GM12878 (cell line): Measurements from ENCODE around the gene NRM. TPM values are rescaled to one million over a fixed set of nuclear protein-coding genes. Genes with fewer than 3 reads are reported as not detected.

Experiments used
- ATAC-seq: fragments of 200-7000 bp; cut with Tn5 transposase; 3 replicates; pipeline ENCODE4 v1.9.1; 2020; ENCODE audit warnings: mild to moderate bottlenecking, moderate library complexity
- BruUV-seq: library from RNA; stranded (reverse); fragments of 400-500 nt; replicated peaks from 2 replicates; lab custom pipeline; 2021; lab: Mats Ljungman, UMichigan
- CTCF ChIA-PET: fragments of 300-600 bp; sonication (Branson Sonifier 250); formaldehyde crosslinking; extraction: SDS; loops from one replicate; lab custom pipeline; 2021; ENCODE audit warnings: inconsistent platforms; lab: Yijun Ruan, JAX
- POLR2A ChIA-PET: fragments of 350-600 bp; formaldehyde crosslinking; extraction: SDS; loops from one replicate; lab custom pipeline; 2021; ENCODE audit warnings: inconsistent platforms; lab: Charles Lee
- RAD21 ChIA-PET: fragments of 300-600 bp; sonication (Branson Sonifier 250); formaldehyde crosslinking; loops from one replicate; lab custom pipeline; 2023; ENCODE audit warnings: antibody characterized with exemption; ENCODE audit not compliant: unreplicated experiment; lab: Charles Lee
- SMC1A ChIA-PET: fragments of 300-600 bp; sonication (Branson Sonifier 250); formaldehyde crosslinking; loops from one replicate; lab custom pipeline; 2023; ENCODE audit not compliant: unreplicated experiment, uncharacterized antibody; lab: Charles Lee
- DNase-seq: peaks from one replicate; pipeline ENCODE4 v3.0.0-alpha.2; 2011; ENCODE audit warnings: low read depth, low spot score
- FAIRE-seq: peaks from 3 replicates; lab custom pipeline; 2011; peaks lifted over from hg19 to GRCh38; lab: Jason Lieb, UNC
- H2AFZ ChIP-seq: 2 replicates; pipeline ENCODE4 v1.6.0; 2011; ENCODE audit warnings: low read depth, low read length, control low read depth; ENCODE audit not compliant: control insufficient read depth
- H3K27ac ChIP-seq: 2 replicates; pipeline ENCODE4 v1.5.1; 2011; ENCODE audit warnings: control low read depth; ENCODE audit not compliant: control insufficient read depth, insufficient read depth
- H3K27me3 ChIP-seq, 2 experiments: replicated peaks in 1 of 2; 2 replicates each; pipeline versions ENCODE4 v1.6.0 to v1.6.1; 2011; ENCODE audit warnings: low read length in 1 of 2; ENCODE audit not compliant: control insufficient read depth in 2 of 2, insufficient read depth in 2 of 2
- H3K36me3 ChIP-seq, 2 experiments: 2 replicates each; pipeline ENCODE4 v1.5.1; 2011; ENCODE audit warnings: low read length in 1 of 2; ENCODE audit not compliant: control insufficient read depth in 2 of 2, insufficient read depth in 2 of 2
- H3K4me1 ChIP-seq: 2 replicates; pipeline ENCODE4 v1.6.1; 2011; ENCODE audit warnings: mild to moderate bottlenecking, low read length, moderate library complexity, mixed read lengths; ENCODE audit not compliant: control insufficient read depth, insufficient read depth
- H3K4me2 ChIP-seq: 2 replicates; pipeline ENCODE4 v1.6.0; 2011; ENCODE audit warnings: control low read depth; ENCODE audit not compliant: control insufficient read depth, insufficient read depth
- H3K4me3 ChIP-seq: fragments of 200-600 bp; sonication (generic); 2 replicates; pipeline ENCODE4 v1.5.1; 2016
- H3K79me2 ChIP-seq: 2 replicates; pipeline ENCODE4 v1.6.0; 2011; ENCODE audit warnings: low read length; ENCODE audit not compliant: control insufficient read depth, insufficient read depth
- H3K9ac ChIP-seq: 2 replicates; pipeline ENCODE4 v1.8.0; 2011; ENCODE audit warnings: low read length, control low read depth, mixed read lengths; ENCODE audit not compliant: control insufficient read depth, insufficient read depth
- H3K9me3 ChIP-seq: replicated peaks from 3 replicates; pipeline ENCODE4 v1.5.1; 2011; ENCODE audit warnings: mild to moderate bottlenecking, low read length; ENCODE audit not compliant: control insufficient read depth, insufficient read depth
- H4K20me1 ChIP-seq: 2 replicates; pipeline ENCODE4 v1.6.0; 2011; ENCODE audit not compliant: control insufficient read depth, insufficient read depth
- BCL3 ChIP-seq: IDR thresholded peaks from 2 replicates; pipeline ENCODE4 v1.6.1; 2011; ENCODE audit warnings: borderline replicate concordance, low read depth, mild to moderate bottlenecking, moderate library complexity, low read length; ENCODE audit not compliant: insufficient read depth, poor library complexity, severe bottlenecking
- BHLHE40 ChIP-seq, 2 experiments: fragments of 450-650 bp in 1 of 2; IDR thresholded peaks; 2 replicates each; pipeline ENCODE4 v1.6.1; 2011 to 2017; ENCODE audit warnings: low read depth in 2 of 2, borderline replicate concordance in 1 of 2, improper control_type of control experiment in 1 of 2, low read length in 1 of 2, mild to moderate bottlenecking in 1 of 2
- EGR1 ChIP-seq, 2 experiments: IDR thresholded peaks; 1 replicate in 1 of 2; 2 replicates in 1 of 2; pipeline ENCODE4 v1.6.1; 2011 to 2012; ENCODE audit warnings: low read depth in 2 of 2, low read length in 2 of 2, borderline replicate concordance in 1 of 2, mild to moderate bottlenecking in 1 of 2, moderate library complexity in 1 of 2
- HDGF ChIP-seq: fragments of 450-650 bp; IDR thresholded peaks from 2 replicates; pipeline ENCODE4 v1.6.1; 2016; ENCODE audit warnings: antibody characterized with exemption
- IRF4 ChIP-seq: IDR thresholded peaks from 2 replicates; pipeline ENCODE4 v1.6.1; 2011; ENCODE audit warnings: low read depth, low read length
- NBN ChIP-seq: fragments of 450-650 bp; IDR thresholded peaks from 2 replicates; pipeline ENCODE4 v1.6.1; 2016
- PKNOX1 ChIP-seq: fragments of 450-650 bp; IDR thresholded peaks from 2 replicates; pipeline ENCODE4 v1.6.1; 2016; ENCODE audit warnings: mild to moderate bottlenecking
- POLR2A ChIP-seq: IDR thresholded peaks from 2 replicates; pipeline ENCODE4 v1.6.1; 2011; ENCODE audit warnings: low read depth, mild to moderate bottlenecking, low read length
- POLR2AphosphoS5 ChIP-seq: IDR thresholded peaks from 2 replicates; pipeline ENCODE4 v1.6.1; 2011; ENCODE audit warnings: mild to moderate bottlenecking, low read length, inconsistent platforms
- RFX5 ChIP-seq: IDR thresholded peaks from 2 replicates; pipeline ENCODE4 v1.6.1; 2011; ENCODE audit warnings: low read depth, low read length, improper control_type of control experiment
- YBX1 ChIP-seq: fragments of 450-650 bp; IDR thresholded peaks from 2 replicates; pipeline ENCODE4 v1.6.1; 2016; ENCODE audit warnings: antibody characterized with exemption
- ZNF217 ChIP-seq: fragments of 450-650 bp; IDR thresholded peaks from 2 replicates; pipeline ENCODE4 v1.6.1; 2017; ENCODE audit warnings: antibody characterized with exemption, mild to moderate bottlenecking
- WGBS: methylation state at CpG from one replicate; pipeline ENCODE4 v1.1.6; 2016; ENCODE audit warnings: low lambda C conversion rate; ENCODE audit not compliant: insufficient replicate concordance, insufficient coverage; ENCODE audit errors: missing lambda C conversion rate; 5-methylcytosine and 5-hydroxymethylcytosine counted together
- in situ Hi-C: fragments of 300-500 bp; cut with MboI; formaldehyde crosslinking; loops from 9 replicates; pipeline ENCODE4 v1.14.3; 2018; ENCODE audit warnings: mixed read lengths
- intact Hi-C: fragments of 100-400 bp; cut with micrococcal nuclease; formaldehyde crosslinking; loops from one replicate; pipeline ENCODE4 v1.14.2; 2022; ENCODE audit not compliant: unreplicated experiment
- polyA plus RNA-seq, 11 experiments: library from polyadenylated mRNA; depleted of rRNA in 4 of 11; unstranded in 6 of 11; stranded (reverse) in 5 of 11; fragments of >200 nt; fragmentation: Nextera tagmentation in 4 of 11; fragmentation: Illumina TruSeq in 1 of 11; extraction: Ambion mirVana in 4 of 11; extraction: Trizol in 1 of 11; gene quantifications; 1 replicate in 1 of 11; 2 replicates in 10 of 11; pipeline versions ENCODE4 v1.2.1 to v1.2.3, GENCODE V29; 2011 to 2016; ENCODE audit warnings: inconsistent platforms in 2 of 11, missing spikeins in 2 of 11, low read depth in 1 of 11
- total RNA-seq, 4 experiments: library from RNA; depleted of rRNA in 3 of 4; stranded (reverse); fragments of >200 nt in 3 of 4; fragmentation: Illumina TruSeq in 1 of 4; extraction: Trizol in 1 of 4; gene quantifications; 2 replicates each; pipeline versions ENCODE4 v1.2.1 to v1.2.3, GENCODE V29; 2013 to 2021
- TF ChIP-seq, protein P1 (sequence below): fragments of 450-650 bp; conservative IDR thresholded peaks from 2 replicates; pipeline ENCODE4 v1.6.1; 2017; ENCODE audit warnings: mild to moderate bottlenecking, moderate library complexity
- TF ChIP-seq, protein P2 (sequence below): fragments of 450-650 bp; formaldehyde crosslinking; IDR thresholded peaks from 2 replicates; pipeline ENCODE4 v1.4.0; 2022; ENCODE audit warnings: mild to moderate bottlenecking, moderate library complexity

The NRM gene
- total and polyA plus RNA-seq, 10 of the 15 experiments (the other 5 are each of a cell fraction or from before 2014, with no cell fraction given), result 15.4 to 46.7 (median 29.0) TPM

DNA sequence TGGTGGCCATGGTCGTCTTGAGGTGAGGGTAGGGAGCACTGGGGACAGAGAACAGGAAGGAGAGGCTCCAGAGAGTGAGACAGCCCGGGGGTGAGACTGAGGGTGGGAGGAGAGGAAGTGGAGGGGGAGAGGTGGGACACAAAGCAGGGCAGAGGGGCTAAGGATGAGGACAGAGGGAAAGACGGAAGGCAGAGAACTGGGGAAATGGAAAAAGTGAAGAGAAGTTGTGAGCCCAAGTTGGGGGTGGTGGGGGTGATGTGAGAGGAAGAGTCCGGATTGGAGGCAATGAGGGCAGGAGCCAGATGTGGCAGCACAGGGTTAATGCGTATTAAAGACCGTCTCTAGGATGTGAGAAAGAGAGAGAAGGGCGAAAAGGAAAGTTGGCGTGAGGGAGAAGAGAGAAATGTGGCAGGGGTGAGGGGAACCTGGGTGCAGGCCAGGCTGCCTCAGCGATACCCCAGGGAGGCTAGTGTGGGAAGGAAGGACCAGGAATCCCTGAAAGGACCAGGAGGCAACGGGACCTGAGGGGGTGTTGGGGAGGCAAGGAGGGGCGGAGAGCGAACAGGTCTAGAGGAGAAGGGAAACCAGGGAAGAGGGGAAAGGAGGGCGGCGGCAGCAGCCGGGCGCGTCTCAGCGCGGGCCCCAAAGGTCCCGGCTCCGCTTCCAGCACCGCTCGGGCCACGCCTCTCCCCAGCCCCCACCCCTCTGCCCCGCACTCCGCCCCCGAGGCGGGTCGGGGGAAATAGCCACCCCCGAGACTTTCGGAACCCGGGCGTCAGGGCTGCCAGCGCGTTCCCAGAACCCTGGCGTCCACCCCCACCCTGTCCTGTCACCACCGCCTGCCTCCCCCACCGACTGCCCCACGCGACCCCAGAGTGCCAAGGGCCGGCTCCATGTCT, 4.5 kb downstream of the NRM start, which contains the start of gene PPP1R18:
TSS of gene PPP1R18 (minus strand) at position 637 of the 899 bp plus-strand sequence. CDS start at position 10, 627 bp downstream.
- CTCF ChIA-PET, result interaction anchor here (0.7 to 9.5 kb wide), 3 partner anchors 14 to 197 kb away, joined by 3 to 487 read pairs (median 5); partner anchors contain the start of genes DHX16, MDC1 and TUBB
- peaks cover 15% of the 10 kb centered on the region for H3K4me1 ChIP-seq
- intact Hi-C loops, result loop anchor here (2.0 kb wide), 1 partner anchor 73 kb away; no protein-coding TSS in a partner anchor
- TF ChIP-seq, protein P1, sequence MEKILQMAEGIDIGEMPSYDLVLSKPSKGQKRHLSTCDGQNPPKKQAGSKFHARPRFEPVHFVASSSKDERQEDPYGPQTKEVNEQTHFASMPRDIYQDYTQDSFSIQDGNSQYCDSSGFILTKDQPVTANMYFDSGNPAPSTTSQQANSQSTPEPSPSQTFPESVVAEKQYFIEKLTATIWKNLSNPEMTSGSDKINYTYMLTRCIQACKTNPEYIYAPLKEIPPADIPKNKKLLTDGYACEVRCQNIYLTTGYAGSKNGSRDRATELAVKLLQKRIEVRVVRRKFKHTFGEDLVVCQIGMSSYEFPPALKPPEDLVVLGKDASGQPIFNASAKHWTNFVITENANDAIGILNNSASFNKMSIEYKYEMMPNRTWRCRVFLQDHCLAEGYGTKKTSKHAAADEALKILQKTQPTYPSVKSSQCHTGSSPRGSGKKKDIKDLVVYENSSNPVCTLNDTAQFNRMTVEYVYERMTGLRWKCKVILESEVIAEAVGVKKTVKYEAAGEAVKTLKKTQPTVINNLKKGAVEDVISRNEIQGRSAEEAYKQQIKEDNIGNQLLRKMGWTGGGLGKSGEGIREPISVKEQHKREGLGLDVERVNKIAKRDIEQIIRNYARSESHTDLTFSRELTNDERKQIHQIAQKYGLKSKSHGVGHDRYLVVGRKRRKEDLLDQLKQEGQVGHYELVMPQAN, result peak; percentile 17; the same call in 1 of the 2 replicates
- TF ChIP-seq POLR2A (peak; percentile 13), BCL3 (peak; percentile 61), BHLHE40 (IDR thresholded peaks at IDR 0.05; ENCODE audit: borderline replicate concordance in 1 of 2, low read depth in 2 of 2, low read length in 1 of 2) (peak in 1 of 2 experiments; percentile 7; a peak in 1 of 4 replicates), HDGF (peak; percentile 98), PKNOX1 (no peak), ZNF217 (no peak), YBX1 (no peak), NBN (peak; percentile 80), EGR1 (IDR thresholded peaks at IDR 0.05; ENCODE audit: borderline replicate concordance in 1 of 2, low read depth in 2 of 2, low read length in 2 of 2) (peak in 1 of 2 experiments; percentile 84; a peak in 2 of 3 replicates), IRF4 (no peak), RFX5 (no peak), POLR2AphosphoS5 (peak; percentile 69; the same call in 1 of the 2 replicates)
- TF ChIP-seq, protein P2, sequence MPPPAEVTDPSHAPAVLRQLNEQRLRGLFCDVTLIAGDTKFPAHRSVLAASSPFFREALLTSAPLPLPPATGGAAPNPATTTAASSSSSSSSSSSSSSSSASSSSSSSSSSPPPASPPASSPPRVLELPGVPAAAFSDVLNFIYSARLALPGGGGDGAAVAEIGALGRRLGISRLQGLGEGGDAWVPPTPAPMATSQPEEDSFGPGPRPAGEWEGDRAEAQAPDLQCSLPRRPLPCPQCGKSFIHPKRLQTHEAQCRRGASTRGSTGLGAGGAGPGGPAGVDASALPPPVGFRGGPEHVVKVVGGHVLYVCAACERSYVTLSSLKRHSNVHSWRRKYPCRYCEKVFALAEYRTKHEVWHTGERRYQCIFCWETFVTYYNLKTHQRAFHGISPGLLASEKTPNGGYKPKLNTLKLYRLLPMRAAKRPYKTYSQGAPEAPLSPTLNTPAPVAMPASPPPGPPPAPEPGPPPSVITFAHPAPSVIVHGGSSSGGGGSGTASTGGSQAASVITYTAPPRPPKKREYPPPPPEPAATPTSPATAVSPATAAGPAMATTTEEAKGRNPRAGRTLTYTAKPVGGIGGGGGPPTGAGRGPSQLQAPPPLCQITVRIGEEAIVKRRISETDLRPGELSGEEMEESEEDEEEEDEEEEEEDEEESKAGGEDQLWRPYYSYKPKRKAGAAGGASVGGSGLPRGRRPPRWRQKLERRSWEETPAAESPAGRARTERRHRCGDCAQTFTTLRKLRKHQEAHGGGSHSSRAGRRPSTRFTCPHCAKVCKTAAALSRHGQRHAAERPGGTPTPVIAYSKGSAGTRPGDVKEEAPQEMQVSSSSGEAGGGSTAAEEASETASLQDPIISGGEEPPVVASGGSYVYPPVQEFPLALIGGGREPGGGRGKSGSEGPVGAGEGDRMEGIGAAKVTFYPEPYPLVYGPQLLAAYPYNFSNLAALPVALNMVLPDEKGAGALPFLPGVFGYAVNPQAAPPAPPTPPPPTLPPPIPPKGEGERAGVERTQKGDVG (CRISPR knock-in tag), result no peak

More for the DNA sequence above, 4.5 kb downstream of the NRM start, which contains the start of gene PPP1R18:
- ChIA-PET RAD21 (interaction anchor here (8.0 to 14.2 kb wide), 2 partner anchors 34 to 47 kb away, joined by 209 to 232 read pairs; partner anchors contain the start of genes MDC1 and TUBB), POLR2A (interaction anchor here (9.5 kb wide), 1 partner anchor 34 kb away, joined by 200 read pairs; the partner anchor contains the start of genes MDC1 and TUBB), SMC1A (interaction anchor here (11.3 kb wide), 1 partner anchor 38 kb away, joined by 265 read pairs; the partner anchor contains the start of genes MDC1 and TUBB)
- under 1% methylated on average over 26 of the region's 41 CpGs for WGBS
- Histone ChIP-seq H3K9ac (peak within 1 kb of the TSS; percentile 94), H3K27me3 (no peaks in the 10 kb centered on the region), H2AFZ (peak within 1 kb of the TSS; percentile 38), H3K27ac (peak within 1 kb of the TSS; percentile 96), H3K79me2 (peaks cover 94% of the 10 kb centered on the region), H3K36me3 (no peaks in the 10 kb centered on the region; a peak in 1 of 4 replicates), H4K20me1 (no peaks in the 10 kb centered on the region), H3K9me3 (no peaks in the 10 kb centered on the region), H3K4me3 (peak within 1 kb of the TSS; percentile 100), H3K4me2 (peak within 1 kb of the TSS; percentile 70)
- FAIRE-seq (no peak), ATAC-seq (peak; percentile 57), DNase-seq (no peak)
- no TSS peak for BruUV-seq
- in situ Hi-C loops, result no loop called here
